GM12878 (cell line): Measurements from ENCODE around the gene STK4. TPM values are rescaled to one million over a fixed set of nuclear protein-coding genes. Genes with fewer than 3 reads are reported as not detected.

Experiments
- ATAC-seq: fragments of 200-7000 bp; cut with Tn5 transposase; 3 replicates; pipeline ENCODE4 v1.9.1; 2020; ENCODE audit warnings: mild to moderate bottlenecking, moderate library complexity
- BruUV-seq: library from RNA; stranded (reverse); fragments of 400-500 nt; replicated peaks from 2 replicates; lab custom pipeline; 2021; lab: Mats Ljungman, UMichigan
- CTCF ChIA-PET: fragments of 300-600 bp; sonication (Branson Sonifier 250); formaldehyde crosslinking; extraction: SDS; loops from one replicate; lab custom pipeline; 2021; ENCODE audit warnings: inconsistent platforms; lab: Yijun Ruan, JAX
- POLR2A ChIA-PET: fragments of 350-600 bp; formaldehyde crosslinking; extraction: SDS; loops from one replicate; lab custom pipeline; 2021; ENCODE audit warnings: inconsistent platforms; lab: Charles Lee
- RAD21 ChIA-PET: fragments of 300-600 bp; sonication (Branson Sonifier 250); formaldehyde crosslinking; loops from one replicate; lab custom pipeline; 2023; ENCODE audit warnings: antibody characterized with exemption; ENCODE audit not compliant: unreplicated experiment; lab: Charles Lee
- SMC1A ChIA-PET: fragments of 300-600 bp; sonication (Branson Sonifier 250); formaldehyde crosslinking; loops from one replicate; lab custom pipeline; 2023; ENCODE audit not compliant: unreplicated experiment, uncharacterized antibody; lab: Charles Lee
- DNase-seq: peaks from one replicate; pipeline ENCODE4 v3.0.0-alpha.2; 2011; ENCODE audit warnings: low read depth, low spot score
- FAIRE-seq: peaks from 3 replicates; lab custom pipeline; 2011; peaks lifted over from hg19 to GRCh38; lab: Jason Lieb, UNC
- H2AFZ ChIP-seq: 2 replicates; pipeline ENCODE4 v1.6.0; 2011; ENCODE audit warnings: low read depth, low read length, control low read depth; ENCODE audit not compliant: control insufficient read depth
- H3K27ac ChIP-seq: 2 replicates; pipeline ENCODE4 v1.5.1; 2011; ENCODE audit warnings: control low read depth; ENCODE audit not compliant: control insufficient read depth, insufficient read depth
- H3K27me3 ChIP-seq, 2 experiments: replicated peaks in 1 of 2; 2 replicates each; pipeline versions ENCODE4 v1.6.0 to v1.6.1; 2011; ENCODE audit warnings: low read length in 1 of 2; ENCODE audit not compliant: control insufficient read depth in 2 of 2, insufficient read depth in 2 of 2
- H3K36me3 ChIP-seq, 2 experiments: 2 replicates each; pipeline ENCODE4 v1.5.1; 2011; ENCODE audit warnings: low read length in 1 of 2; ENCODE audit not compliant: control insufficient read depth in 2 of 2, insufficient read depth in 2 of 2
- H3K4me1 ChIP-seq: 2 replicates; pipeline ENCODE4 v1.6.1; 2011; ENCODE audit warnings: mild to moderate bottlenecking, low read length, moderate library complexity, mixed read lengths; ENCODE audit not compliant: control insufficient read depth, insufficient read depth
- H3K4me2 ChIP-seq: 2 replicates; pipeline ENCODE4 v1.6.0; 2011; ENCODE audit warnings: control low read depth; ENCODE audit not compliant: control insufficient read depth, insufficient read depth
- H3K4me3 ChIP-seq: fragments of 200-600 bp; sonication (generic); 2 replicates; pipeline ENCODE4 v1.5.1; 2016
- H3K79me2 ChIP-seq: 2 replicates; pipeline ENCODE4 v1.6.0; 2011; ENCODE audit warnings: low read length; ENCODE audit not compliant: control insufficient read depth, insufficient read depth
- H3K9ac ChIP-seq: 2 replicates; pipeline ENCODE4 v1.8.0; 2011; ENCODE audit warnings: low read length, control low read depth, mixed read lengths; ENCODE audit not compliant: control insufficient read depth, insufficient read depth
- H3K9me3 ChIP-seq: replicated peaks from 3 replicates; pipeline ENCODE4 v1.5.1; 2011; ENCODE audit warnings: mild to moderate bottlenecking, low read length; ENCODE audit not compliant: control insufficient read depth, insufficient read depth
- H4K20me1 ChIP-seq: 2 replicates; pipeline ENCODE4 v1.6.0; 2011; ENCODE audit not compliant: control insufficient read depth, insufficient read depth
- CHD2 ChIP-seq: IDR thresholded peaks from 2 replicates; pipeline ENCODE4 v1.6.1; 2011; ENCODE audit warnings: low read depth, low read length, improper control_type of control experiment, borderline replicate concordance
- IRF3 ChIP-seq: fragments of 450-650 bp; IDR thresholded peaks from 2 replicates; pipeline ENCODE4 v1.6.1; 2014; ENCODE audit warnings: mild to moderate bottlenecking
- POLR2AphosphoS2 ChIP-seq: IDR thresholded peaks from 2 replicates; pipeline ENCODE4 v1.6.1; 2011; ENCODE audit warnings: low read depth, mild to moderate bottlenecking, low read length, improper control_type of control experiment, moderate library complexity
- SIN3A ChIP-seq: IDR thresholded peaks from 2 replicates; pipeline ENCODE4 v1.6.1; 2012; ENCODE audit warnings: low read depth, low read length, improper control_type of control experiment
- SMAD1 ChIP-seq: fragments of 450-650 bp; IDR thresholded peaks from 2 replicates; pipeline ENCODE4 v1.6.1; 2018; ENCODE audit warnings: mild to moderate bottlenecking, low read depth; ENCODE audit not compliant: partially characterized antibody
- SP1 ChIP-seq: IDR thresholded peaks from one replicate; pipeline ENCODE4 v1.6.1; 2011; ENCODE audit warnings: low read depth, low read length
- TCF12 ChIP-seq: IDR thresholded peaks from 2 replicates; pipeline ENCODE4 v1.6.1; 2011; ENCODE audit warnings: low read depth, mild to moderate bottlenecking, low read length
- ZBED1 ChIP-seq: IDR thresholded peaks from 2 replicates; pipeline ENCODE4 v1.6.1; 2016; ENCODE audit warnings: borderline replicate concordance
- WGBS: methylation state at CpG from one replicate; pipeline ENCODE4 v1.1.6; 2016; ENCODE audit warnings: low lambda C conversion rate; ENCODE audit not compliant: insufficient replicate concordance, insufficient coverage; ENCODE audit errors: missing lambda C conversion rate; 5-methylcytosine and 5-hydroxymethylcytosine counted together
- in situ Hi-C: fragments of 300-500 bp; cut with MboI; formaldehyde crosslinking; loops from 9 replicates; pipeline ENCODE4 v1.14.3; 2018; ENCODE audit warnings: mixed read lengths
- intact Hi-C: fragments of 100-400 bp; cut with micrococcal nuclease; formaldehyde crosslinking; loops from one replicate; pipeline ENCODE4 v1.14.2; 2022; ENCODE audit not compliant: unreplicated experiment
- polyA plus RNA-seq, 11 experiments: library from polyadenylated mRNA; depleted of rRNA in 4 of 11; unstranded in 6 of 11; stranded (reverse) in 5 of 11; fragments of >200 nt; fragmentation: Nextera tagmentation in 4 of 11; fragmentation: Illumina TruSeq in 1 of 11; extraction: Ambion mirVana in 4 of 11; extraction: Trizol in 1 of 11; gene quantifications; 1 replicate in 1 of 11; 2 replicates in 10 of 11; pipeline versions ENCODE4 v1.2.1 to v1.2.3, GENCODE V29; 2011 to 2016; ENCODE audit warnings: inconsistent platforms in 2 of 11, missing spikeins in 2 of 11, low read depth in 1 of 11
- total RNA-seq, 4 experiments: library from RNA; depleted of rRNA in 3 of 4; stranded (reverse); fragments of >200 nt in 3 of 4; fragmentation: Illumina TruSeq in 1 of 4; extraction: Trizol in 1 of 4; gene quantifications; 2 replicates each; pipeline versions ENCODE4 v1.2.1 to v1.2.3, GENCODE V29; 2013 to 2021
- TF ChIP-seq, protein P1 (sequence below): IDR thresholded peaks from 2 replicates; pipeline ENCODE4 v1.6.1; 2012; ENCODE audit warnings: low read depth, low read length, improper control_type of control experiment
- TF ChIP-seq, protein P2 (sequence below): IDR thresholded peaks from 2 replicates; pipeline ENCODE4 v1.6.1; 2012; ENCODE audit warnings: mild to moderate bottlenecking, low read depth, low read length

Gene STK4
- total and polyA plus RNA-seq, 10 of the 15 experiments (the other 5 are each of a cell fraction or from before 2014, with no cell fraction given): 24.0 to 135 (median 89.7) TPM

DNA sequence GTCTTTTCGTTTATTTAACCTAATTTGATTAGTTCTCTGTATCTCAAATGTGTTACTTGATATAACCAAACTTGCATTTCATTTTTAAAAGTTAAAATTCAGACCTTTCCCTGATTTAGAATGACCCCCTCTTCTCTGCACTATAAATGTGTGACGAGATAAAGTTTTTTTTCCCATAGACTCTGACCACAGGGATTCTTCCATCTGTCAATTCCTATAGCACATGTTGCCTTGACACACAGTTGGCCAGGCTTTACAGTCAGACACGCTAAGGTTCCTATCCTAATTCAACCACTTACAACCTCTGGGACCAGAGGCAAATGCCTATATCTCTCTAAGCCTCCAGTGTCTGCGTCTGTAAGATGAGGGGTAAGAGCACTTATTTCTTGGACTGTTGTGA is 94.0 kb downstream of the STK4 start:
- POLR2A ChIA-PET: interaction anchor here (1.1 kb wide), 1 partner anchor 9 kb away, joined by 4 read pairs; no protein-coding TSS in a partner anchor
- Histone ChIP-seq H3K9me3 (no peaks in the 10 kb centered on the region), H3K4me1 (no peaks in the 10 kb centered on the region), H3K4me2 (no peak overlapping the region), H3K79me2 (peaks cover 10% of the 10 kb centered on the region), H4K20me1 (no peaks in the 10 kb centered on the region; the same call in 1 of the 2 replicates), H2AFZ (no peak overlapping the region), H3K27me3 (no peaks in the 10 kb centered on the region), H3K9ac (no peak overlapping the region), H3K4me3 (no peak overlapping the region), H3K27ac (no peak overlapping the region), H3K36me3 (peaks cover 5 to 10% of the 10 kb centered on the region in 2 experiments)
- DNase-seq: no peak
- BruUV-seq: no TSS peak
- intact Hi-C loops: no loop called here
- SMC1A ChIA-PET: interaction anchor here (0.6 to 1.6 kb wide), 5 partner anchors 10 to 286 kb away, joined by 3 to 6 read pairs (median 4); no protein-coding TSS in a partner anchor
- RAD21 ChIA-PET: no interaction called here
- no peak for FAIRE-seq
- CTCF ChIA-PET: interaction anchor here (0.9 to 5.4 kb wide), 4 partner anchors 10 to 36 kb away, joined by 3 to 30 read pairs (median 9); no protein-coding TSS in a partner anchor
- in situ Hi-C loops: no loop called here
- WGBS: 97% methylated on average over 4 of the region's 4 CpGs
- no peak for ATAC-seq
- TF ChIP-seq SP1: no peak
- TF ChIP-seq POLR2AphosphoS2: no peak
- TF ChIP-seq TCF12: no peak
- TF ChIP-seq SMAD1: no peak
- no peak for TF ChIP-seq CHD2
- TF ChIP-seq, protein P1, sequence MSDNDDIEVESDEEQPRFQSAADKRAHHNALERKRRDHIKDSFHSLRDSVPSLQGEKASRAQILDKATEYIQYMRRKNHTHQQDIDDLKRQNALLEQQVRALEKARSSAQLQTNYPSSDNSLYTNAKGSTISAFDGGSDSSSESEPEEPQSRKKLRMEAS: no peak
- no peak for TF ChIP-seq ZBED1

DNA sequence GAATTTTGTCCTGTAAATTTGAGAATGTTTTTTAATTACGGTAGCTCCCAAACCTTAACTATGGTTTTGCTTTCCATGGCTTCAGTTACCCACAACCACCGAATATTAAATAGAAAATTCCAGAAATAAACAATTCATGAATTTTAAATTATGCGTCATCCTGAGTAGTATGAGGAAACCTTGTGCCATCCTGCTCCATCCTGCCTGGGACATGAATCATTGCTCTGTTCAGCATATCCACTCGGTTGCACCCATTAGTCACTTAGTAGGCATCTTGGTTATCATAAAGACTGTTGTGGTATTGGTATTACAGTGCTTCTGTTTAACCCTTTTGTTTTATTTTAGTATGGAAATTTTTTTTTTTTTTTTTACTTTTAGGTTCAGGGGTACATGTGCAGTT is 94.9 kb downstream of the STK4 start:
- H3K27ac ChIP-seq: no peak overlapping the region
- intact Hi-C loops (no loop called here), in situ Hi-C loops (no loop called here)
- FAIRE-seq: no peak
- POLR2A ChIA-PET: no interaction called here
- SMC1A ChIA-PET: interaction anchor here (0.7 to 1.6 kb wide), 4 partner anchors 11 to 285 kb away, joined by 3 to 6 read pairs (median 3); no protein-coding TSS in a partner anchor
- no peak overlapping the region for H3K9ac ChIP-seq
- no peak overlapping the region for H2AFZ ChIP-seq
- H3K36me3 ChIP-seq: peaks cover 5 to 10% of the 10 kb centered on the region in 2 experiments
- no peak; the same call in 2 of the 3 replicates for ATAC-seq
- CTCF ChIA-PET: interaction anchor here (0.7 to 5.4 kb wide), 3 partner anchors 10 to 18 kb away, joined by 3 to 30 read pairs (median 11); no protein-coding TSS in a partner anchor
- no peak overlapping the region for H3K4me2 ChIP-seq
- BruUV-seq: no TSS peak
- no peaks in the 10 kb centered on the region for H3K4me1 ChIP-seq
- H3K4me3 ChIP-seq: no peak overlapping the region
- WGBS: 85% methylated on average over 4 of the region's 4 CpGs
- peaks cover 12% of the 10 kb centered on the region for H3K79me2 ChIP-seq
- DNase-seq: no peak
- no peaks in the 10 kb centered on the region for H3K9me3 ChIP-seq
- H4K20me1 ChIP-seq: no peaks in the 10 kb centered on the region; the same call in 1 of the 2 replicates
- TF ChIP-seq IRF3 (no peak), SIN3A (no peak), CHD2 (no peak)
- TF ChIP-seq, protein P1: no peak
- TF ChIP-seq, protein P2, sequence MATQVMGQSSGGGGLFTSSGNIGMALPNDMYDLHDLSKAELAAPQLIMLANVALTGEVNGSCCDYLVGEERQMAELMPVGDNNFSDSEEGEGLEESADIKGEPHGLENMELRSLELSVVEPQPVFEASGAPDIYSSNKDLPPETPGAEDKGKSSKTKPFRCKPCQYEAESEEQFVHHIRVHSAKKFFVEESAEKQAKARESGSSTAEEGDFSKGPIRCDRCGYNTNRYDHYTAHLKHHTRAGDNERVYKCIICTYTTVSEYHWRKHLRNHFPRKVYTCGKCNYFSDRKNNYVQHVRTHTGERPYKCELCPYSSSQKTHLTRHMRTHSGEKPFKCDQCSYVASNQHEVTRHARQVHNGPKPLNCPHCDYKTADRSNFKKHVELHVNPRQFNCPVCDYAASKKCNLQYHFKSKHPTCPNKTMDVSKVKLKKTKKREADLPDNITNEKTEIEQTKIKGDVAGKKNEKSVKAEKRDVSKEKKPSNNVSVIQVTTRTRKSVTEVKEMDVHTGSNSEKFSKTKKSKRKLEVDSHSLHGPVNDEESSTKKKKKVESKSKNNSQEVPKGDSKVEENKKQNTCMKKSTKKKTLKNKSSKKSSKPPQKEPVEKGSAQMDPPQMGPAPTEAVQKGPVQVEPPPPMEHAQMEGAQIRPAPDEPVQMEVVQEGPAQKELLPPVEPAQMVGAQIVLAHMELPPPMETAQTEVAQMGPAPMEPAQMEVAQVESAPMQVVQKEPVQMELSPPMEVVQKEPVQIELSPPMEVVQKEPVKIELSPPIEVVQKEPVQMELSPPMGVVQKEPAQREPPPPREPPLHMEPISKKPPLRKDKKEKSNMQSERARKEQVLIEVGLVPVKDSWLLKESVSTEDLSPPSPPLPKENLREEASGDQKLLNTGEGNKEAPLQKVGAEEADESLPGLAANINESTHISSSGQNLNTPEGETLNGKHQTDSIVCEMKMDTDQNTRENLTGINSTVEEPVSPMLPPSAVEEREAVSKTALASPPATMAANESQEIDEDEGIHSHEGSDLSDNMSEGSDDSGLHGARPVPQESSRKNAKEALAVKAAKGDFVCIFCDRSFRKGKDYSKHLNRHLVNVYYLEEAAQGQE: no peak
- TF ChIP-seq, all 136 proteins: peak for 0
- RAD21 ChIA-PET: no interaction called here
- H3K27me3 ChIP-seq: no peaks in the 10 kb centered on the region
